Stimulated activated naive CD4-positive, alpha-beta T cell (primary cell): ENCODE data around the gene CABYR.
"Not testable (repeated sequence)": the region's sequence is repeated elsewhere in the genome, so short reads cannot be mapped to it uniquely, and the experiment has no call there.

Source experiments
- DNase-seq, 6 experiments: peaks; one replicate each; lab custom pipeline; 2025; lab: John Stamatoyannopoulos, UW

Gene CABYR

GRCh38 chr18:24128700-24129099, 10.2 kb upstream of the CABYR start:
- DNase-seq: no peak

DNA sequence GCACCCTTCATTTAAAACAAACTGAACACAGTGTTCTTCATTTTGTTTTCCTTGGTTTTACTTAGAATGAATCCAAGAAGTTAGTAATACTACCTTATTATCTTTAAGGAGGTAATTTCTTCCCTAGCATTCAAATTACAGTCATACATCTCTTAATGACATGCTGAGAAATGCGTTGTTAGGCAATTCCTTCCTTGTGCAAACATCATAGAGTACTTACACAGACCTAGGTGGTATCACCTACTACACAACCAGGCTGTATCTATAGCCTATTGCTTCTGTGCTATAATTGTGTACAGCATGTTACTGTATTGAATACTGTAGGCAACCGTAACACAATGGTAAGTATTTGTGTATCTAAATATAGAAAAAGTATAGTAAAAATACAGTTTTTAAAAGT, 8.4 kb upstream of the CABYR start:
- no peak for DNase-seq

DNA sequence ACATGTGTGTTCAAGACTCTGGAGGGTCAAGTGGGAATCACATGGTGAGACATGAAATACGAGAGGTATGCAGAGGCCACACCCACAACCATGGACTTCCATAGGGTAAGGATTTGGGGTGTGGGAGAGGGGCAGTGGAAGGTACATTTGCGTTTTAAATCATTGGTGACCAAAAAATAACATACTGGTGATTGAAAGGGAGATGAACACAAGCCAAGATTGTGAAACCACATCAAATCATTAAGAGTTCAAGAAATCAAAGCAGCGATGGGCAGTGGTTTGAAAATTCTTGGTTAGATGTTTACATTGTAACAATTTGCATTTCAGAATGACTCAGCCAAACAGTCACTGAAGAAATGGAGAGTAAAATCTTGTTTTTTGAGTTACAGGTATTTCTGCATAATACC, 1.9 kb upstream of the CABYR start:
- DNase-seq: no peak

DNA sequence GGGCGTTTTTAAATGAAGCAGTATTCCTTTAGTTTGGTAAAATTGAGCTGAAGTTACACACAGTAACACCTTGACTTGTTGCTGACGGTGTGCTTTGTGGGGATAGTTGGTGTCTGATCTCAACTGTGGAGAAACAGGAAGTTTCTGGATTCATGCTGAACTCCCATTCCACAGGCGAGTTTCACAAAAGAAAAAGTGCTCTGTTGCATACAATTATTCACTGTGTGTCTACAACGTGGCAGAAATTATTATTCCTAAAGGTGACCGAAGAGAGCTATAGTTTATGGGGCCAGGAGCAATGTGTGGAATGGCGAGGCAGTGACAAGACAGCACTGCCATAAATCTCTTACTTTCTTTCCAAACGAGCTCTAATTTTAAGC, 463 bp upstream of the CABYR start:
- no peak for DNase-seq

DNA sequence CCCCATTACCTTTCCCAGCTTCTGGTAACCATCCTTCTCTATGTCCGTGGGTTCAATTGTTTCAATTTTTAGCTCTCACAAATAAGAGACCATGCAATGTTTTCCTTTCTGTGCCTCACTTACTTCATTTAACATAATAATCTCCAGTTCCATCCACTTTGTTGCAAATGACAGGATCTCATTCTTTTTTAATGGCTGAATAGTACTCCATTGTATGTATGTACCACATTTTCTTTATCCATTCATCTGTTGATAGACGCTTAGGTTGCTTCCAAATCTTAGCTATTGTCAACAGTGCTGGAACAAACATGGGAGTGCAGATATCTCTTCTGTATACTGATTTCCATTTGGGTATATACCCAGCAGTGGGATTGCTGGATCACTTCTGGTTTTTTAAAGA, 1.8 kb downstream of the CABYR start:
- DNase-seq: no peak

GRCh38 chr18:24142376-24142775, 3.5 kb downstream of the CABYR start:
- DNase-seq: no peak

DNA sequence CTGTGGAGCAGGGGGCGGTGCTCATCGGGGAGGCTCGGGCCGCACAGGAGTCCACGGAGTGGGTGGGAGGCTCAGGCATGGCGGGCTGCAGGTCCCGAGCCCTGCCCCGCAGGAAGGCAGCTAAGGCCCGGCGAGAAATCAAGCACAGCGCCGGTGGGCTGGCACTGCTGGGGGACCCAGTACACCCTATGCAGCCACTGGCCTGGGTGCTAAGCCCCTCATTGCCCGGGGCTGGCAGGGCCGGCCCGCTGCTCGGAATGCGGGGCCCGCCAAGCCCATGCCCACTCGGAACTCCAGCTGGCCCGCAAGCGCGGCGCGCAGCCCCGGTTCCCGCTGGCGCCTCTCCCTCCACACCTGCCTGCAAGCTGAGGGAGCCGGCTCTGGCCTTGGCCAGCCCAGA, 10.7 kb downstream of the CABYR start:
- DNase-seq: not testable (repeated sequence)

DNA sequence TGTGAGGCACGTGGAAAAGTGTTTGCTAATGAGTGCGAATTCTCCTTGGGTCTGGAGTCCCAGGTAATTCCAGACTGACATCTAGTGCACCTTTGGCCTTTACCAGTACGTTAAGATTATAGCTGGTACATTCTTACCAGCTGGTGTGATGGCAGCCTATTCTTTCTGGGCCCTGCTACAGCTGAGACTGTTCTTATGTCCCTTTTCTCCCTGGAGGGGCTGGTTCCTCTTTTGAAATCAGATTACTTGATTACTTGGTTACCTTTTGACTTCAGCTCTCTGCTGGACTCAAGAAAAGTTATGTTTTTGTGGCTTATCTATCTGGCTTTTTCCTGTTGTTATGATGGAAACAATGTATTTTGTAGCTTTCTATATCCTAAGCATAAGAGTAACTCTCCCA, 14.5 kb downstream of the CABYR start:
- no peak for DNase-seq

DNA sequence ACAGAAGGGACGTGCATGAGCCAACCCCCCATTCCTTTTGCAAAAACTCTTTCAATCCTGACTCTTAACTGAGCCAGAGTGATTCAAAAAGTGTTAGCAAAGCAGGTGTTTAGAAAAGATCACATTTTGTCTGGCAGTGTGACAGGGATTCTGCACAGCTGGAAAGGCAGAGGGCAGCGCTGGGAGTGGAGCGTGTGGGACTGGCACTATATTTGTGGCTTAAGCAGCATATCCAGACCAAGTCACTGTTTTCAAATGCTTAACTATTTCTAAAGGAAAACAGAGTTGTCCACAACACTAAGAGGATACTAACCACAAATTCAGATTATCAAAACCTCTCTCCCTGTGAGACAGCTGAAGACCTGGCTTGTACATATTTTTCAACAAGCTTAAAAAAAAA, 19.0 kb downstream of the CABYR start:
- DNase-seq: no peak

GRCh38 chr18:24160086-24160485, 21.2 kb downstream of the CABYR start:
- no peak for DNase-seq

DNA sequence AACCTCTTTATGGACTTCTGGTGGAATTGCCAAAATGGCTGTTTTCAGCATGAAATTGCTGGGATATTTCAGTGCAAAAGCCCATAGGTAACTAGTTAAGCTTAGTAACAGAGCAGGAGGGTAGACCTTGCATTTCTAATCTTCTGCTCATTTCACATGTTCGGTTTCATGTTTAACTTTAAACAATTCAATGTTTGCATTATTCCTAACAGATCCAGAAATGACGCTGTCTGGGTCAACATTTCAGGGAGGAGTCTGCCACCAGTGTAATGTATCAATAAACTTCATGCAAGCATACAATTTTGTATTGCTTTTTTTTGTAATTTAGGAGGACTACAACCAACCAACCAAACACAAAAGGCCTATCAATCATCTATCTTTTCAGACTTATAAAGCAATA, 22.4 kb downstream of the CABYR start:
- DNase-seq: no peak

GRCh38 chr18:24168496-24168895, 29.6 kb downstream of the CABYR start:
- DNase-seq: no peak

DNA sequence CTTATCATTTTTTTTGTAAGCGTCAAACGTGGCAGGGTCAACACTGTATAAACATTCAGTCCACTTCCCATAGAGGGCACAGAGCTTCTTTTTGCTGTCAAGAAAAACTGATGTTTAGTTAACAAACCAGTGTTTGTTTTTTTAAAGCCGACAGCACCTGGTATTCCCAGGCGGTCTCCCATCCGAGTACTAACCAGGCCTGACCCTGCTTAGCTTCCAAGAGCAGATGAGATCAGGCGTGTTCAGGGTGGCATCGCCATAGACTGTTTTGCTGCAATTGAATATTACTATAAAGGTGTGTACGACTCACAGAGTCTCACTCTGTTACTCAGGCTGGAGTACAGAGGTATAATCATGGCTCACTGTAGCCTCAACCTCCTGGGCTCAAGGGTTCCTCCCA, 31.5 kb downstream of the CABYR start:
- DNase-seq: no peak

DNA sequence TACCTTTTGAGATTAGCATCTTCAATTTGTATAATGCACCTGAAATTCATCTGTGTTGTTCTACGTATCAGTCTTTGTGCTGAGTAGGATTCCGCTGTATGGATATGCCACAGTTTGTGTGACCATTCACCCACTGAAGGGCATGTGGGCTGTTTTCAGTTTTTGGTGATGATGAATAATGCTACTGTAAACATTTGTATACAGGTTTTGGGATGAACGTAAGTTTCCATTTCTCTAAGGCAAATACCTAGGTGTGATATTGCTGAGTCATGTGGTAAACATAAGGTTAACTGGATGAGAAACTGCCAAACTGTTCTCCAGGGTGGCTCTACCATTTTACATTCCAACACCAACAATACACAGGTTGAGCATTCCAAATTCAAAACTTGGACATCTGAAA, 35.1 kb downstream of the CABYR start:
- DNase-seq: no peak

GRCh38 chr18:24176727-24177416, 38.0 kb downstream of the CABYR start:
- DNase-seq: no peak

- no peak for DNase-seq
Observed at GRCh38 chr18:24177499-24178133, 38.8 kb downstream of the CABYR start.

DNA sequence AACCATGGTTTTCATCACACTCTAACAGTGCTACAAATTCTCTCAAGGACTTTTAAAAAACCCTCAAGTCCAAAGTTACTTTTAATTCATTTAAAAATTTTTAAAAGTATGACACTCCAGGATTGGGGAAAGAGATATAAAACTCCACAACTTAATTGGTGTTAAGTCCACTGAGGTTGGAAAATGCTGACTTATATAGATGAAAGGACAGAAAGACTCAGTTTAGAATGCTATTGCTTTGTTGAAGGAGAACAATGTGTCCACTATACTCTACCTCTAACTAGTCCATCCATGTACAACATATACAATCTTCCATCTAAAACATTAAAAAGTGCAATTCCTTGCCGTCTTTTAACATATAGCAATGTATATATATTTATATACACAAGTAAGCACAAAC, 41.2 kb downstream of the CABYR start:
- DNase-seq: no peak

- DNase-seq: no peak
Observed at GRCh38 chr18:24181806-24182205, 42.9 kb downstream of the CABYR start.

DNA sequence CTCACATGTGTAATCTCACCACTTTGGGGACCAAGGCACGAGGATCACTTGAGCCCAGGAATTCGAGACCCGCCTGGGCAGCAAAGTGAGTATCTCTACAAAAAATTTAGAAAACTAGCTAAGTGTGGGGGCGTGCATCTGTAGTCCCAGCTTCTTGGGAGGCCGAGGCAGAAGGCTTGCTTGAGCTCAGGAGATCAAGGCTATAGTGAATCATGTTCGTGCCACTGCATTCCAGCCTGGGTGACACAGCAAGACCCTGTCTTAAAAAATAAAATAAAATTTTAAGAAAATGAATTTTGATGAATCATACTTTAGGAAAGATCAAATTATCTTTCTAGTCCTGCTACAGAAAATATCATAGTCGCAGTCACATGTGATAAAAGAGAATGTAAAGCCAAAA, 46.9 kb downstream of the CABYR start:
- no peak for DNase-seq

DNA sequence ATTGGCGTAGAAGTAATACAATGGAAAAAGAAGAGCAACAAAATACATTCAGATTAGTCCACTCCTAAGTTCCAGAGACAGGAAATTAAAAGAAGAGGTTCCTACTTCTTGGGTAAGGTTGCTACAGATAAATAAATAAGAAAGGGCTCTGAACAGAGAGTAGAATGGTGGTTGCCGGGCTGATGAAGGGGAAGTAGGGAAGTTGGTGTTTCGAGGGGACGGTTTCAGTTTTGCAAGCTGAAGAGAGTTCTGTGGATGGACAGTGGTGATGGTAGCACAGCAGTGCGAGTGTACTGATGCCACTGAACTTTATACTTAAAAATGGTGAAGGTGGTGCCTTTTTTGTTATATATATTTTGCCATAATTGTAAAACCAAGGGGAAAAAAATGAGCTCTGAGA, 48.2 kb downstream of the CABYR start:
- DNase-seq: no peak

DNA sequence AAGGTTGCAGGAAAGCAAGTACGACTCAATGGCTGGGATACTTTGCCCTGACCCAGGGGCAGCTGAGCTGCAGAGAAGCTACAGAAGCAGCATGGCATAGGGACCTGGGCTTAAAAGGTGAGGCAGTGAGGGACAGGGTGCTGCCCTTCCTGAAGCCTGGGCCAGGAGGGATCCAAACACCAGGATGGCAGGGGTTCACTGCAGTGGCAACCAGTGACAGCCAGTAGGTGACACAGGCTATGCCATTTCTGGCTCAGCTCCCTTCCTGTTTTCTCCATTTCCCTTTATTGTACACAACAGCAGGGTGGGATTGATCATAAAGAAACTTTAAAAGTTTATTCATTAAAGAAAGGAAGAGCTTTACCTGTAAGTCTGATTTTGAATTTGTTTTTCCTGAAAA, 48.8 kb downstream of the CABYR start:
- DNase-seq: no peak

GRCh38 chr18:24188120-24188519, 49.3 kb downstream of the CABYR start:
- no peak for DNase-seq

DNA sequence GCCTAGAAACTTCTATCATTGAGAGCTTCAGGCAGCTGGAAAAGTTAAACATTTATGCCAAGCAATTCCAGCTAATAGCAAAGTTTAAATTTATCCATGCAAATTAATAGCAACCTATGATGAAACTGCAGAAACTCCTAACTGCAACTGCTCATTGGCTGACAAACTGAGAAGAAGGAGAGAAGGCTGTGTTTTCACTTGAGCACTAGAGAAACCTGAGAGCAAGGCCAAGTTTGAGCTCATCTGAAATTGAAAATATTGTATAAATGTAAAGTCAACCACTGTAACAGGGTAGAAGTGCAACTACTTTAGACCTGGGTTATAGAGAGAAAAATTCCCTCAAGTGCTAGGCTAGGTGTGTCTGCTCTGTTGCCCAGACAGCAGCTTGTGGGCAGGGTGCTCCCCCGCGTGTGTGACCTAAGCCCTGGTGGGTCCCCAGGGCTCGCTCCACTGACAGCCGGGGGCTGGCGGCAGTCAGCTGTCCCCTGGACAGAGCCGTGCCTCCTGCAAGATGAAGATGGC, 50.2 kb downstream of the CABYR start:
- DNase-seq: no peak
